HG03066 (cell line): ENCODE measurements around the gene RNF213.
"Not testable (repeated sequence)": the region's sequence is repeated elsewhere in the genome, so short reads cannot be mapped to it uniquely, and the experiment has no call there.

Experiments used
- ATAC-seq: cut with Tn5 transposase; IDR thresholded peaks from one replicate; pipeline ENCODE4 v1.9.1; 2021; ENCODE audit warnings: low read depth; ENCODE audit not compliant: unreplicated experiment

Gene RNF213

DNA sequence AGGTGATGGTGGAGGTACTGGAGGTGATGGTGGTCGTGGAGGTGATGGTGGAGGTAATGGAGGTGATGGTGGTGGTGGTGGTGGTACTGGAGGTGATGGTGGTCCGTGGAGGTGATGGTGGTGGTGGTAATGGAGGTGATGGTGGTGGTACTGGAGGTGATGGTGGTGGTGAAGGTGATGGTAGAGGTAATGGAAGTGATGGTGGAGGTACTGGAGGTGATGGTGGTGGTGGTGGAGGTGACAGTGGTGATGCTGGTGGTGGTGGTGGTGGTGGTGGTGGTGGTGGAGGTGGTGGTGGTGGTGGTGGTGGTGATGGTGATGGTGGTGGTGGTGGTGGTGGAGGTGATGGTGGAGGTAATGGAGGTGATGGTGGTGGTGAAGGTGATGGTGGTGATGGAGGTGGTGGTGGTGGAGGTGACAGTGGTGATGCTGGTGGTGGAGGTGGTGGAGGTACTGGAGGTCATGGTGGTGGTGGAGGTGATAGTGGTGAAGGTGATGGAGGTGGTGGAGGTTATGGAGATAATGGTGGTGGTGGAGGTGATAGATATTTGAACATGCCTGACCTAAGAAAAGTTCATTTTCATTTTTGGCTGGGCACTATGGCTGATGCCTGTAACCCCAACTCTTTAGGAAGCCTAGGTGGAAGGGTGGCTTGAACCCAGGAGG, 55.0 kb downstream of the RNF213 start:
- no peak for ATAC-seq

GRCh38 chr17:80316431-80316830, 55.8 kb downstream of the RNF213 start:
- ATAC-seq: no peak

GRCh38 chr17:80316927-80317705, 56.5 kb downstream of the RNF213 start:
- ATAC-seq: no peak

GRCh38 chr17:80317706-80317980, 57.0 kb downstream of the RNF213 start:
- no peak for ATAC-seq

DNA sequence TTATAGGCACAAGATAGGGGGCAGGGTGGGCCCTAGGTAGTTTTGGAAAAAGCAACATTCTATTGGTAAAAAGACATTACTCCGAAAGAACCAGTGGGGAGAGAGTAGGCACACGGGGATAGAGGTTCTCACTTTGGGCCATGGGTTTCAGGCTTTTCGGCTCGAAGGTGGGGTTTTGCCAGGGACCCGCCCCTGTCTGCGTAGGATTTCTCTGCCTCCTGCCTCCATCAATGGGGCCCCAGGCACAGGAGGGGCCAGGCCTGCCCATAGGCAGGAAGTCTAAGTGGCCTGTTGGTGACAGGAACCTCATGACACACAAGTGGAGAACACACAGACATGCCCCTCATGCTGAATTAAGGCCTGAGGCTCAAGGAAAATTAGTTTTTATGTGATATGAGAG, 57.5 kb downstream of the RNF213 start:
- ATAC-seq: no peak

- ATAC-seq: no peak
These were observed 58.8 kb downstream of the RNF213 start for GRCh38 chr17:80319262-80319998.

DNA sequence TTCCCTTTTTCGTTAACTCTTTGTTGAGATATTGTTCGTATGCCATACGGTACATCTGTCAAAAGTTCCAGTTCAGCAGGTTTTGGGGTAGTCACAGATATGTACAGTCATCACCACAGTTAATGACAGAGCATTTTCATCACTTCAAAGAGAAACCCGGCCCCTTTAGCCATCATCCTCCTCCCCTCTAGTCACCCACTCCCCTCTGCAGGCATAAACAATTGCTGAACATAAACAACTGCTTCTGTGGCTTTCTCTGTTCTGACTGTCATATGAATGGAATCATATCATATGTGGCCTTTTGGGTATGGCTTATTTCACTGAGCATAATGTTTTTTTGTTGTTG, 59.3 kb downstream of the RNF213 start:
- ATAC-seq: no peak

DNA sequence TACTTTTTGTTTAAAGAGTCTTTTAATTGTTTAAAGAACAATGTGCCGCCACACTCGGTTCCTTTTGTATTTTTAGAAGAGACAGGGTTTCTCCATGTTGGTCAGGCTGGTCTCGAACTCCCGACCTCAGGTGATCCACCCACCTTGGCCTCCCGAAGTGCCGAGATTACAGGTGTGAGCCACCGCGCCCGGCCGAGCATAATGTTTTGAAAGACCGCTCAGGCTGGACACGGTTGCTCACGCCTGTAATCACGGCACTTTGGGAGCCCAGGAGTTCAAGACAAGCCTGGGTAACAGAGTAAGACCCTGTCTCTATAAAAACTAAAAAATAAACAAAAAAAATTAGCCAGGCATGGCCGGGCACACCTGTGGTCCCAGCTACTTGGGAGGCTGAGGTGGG, 59.8 kb downstream of the RNF213 start:
- ATAC-seq: no peak

DNA sequence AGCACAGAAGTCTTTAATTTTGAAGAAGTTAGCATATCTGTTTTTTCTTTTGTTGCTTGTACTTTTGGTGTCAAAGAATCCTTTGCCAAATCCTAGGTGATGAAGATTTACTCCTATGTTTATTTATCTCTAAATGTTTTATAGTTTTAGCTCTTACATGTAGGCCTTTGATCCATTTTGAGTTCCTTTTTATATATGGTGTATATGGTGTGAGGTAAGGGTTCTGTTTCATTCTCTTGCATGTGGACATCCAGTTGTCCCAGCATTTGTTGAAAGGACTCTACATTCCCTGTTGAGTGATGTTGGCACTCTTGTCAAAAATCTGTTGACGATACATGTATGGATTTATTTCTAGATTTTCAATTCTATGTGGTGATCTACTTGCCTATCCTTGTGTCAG, 62.2 kb downstream of the RNF213 start:
- ATAC-seq: no peak

GRCh38 chr17:80323982-80324381, 63.3 kb downstream of the RNF213 start:
- ATAC-seq: no peak

DNA sequence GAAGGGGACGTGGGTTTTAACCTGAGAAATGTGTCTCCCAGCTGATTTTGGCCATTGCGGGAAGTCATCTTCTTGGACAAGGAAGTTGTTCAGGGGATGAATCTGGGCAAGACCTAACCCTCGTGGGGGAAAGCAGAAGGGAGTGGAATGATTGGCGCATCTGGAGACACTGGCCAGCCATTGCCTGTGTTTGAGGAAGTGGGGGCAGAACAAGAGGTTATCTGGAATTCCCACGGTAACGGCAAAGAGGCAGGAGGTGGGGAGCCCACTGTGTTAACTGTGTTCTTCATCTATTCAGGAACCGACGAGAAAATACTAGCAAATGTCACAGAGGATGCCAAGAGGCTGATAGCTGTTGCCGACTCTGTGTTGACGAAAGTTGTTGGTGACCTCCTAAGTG, 66.9 kb downstream of the RNF213 start:
- ATAC-seq: no peak

- ATAC-seq: no peak
These were observed 68.2 kb downstream of the RNF213 start for GRCh38 chr17:80328634-80329380.

- not testable (repeated sequence) for ATAC-seq
These were observed 68.8 kb downstream of the RNF213 start for GRCh38 chr17:80329421-80329820.

DNA sequence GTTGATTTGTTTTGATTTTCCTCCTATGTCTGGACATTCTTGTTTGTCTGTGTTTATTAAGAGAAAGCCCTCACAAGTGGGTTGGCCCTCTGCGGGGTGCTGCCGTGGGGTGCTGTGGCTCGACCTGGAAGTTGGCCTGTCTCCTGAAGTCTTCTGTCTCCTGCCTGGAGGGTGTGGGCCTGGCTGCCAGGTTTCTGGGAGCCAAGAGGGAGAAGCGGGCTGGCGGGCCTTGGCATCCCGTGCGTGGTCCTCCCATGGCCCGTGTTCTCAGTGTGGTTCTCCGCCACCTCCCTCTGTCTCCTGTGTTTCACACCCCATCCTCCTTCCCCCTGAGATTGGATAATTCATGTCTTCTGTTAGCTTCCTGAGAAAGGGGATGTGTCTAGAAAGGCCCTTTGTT, 69.6 kb downstream of the RNF213 start:
- no peak for ATAC-seq

DNA sequence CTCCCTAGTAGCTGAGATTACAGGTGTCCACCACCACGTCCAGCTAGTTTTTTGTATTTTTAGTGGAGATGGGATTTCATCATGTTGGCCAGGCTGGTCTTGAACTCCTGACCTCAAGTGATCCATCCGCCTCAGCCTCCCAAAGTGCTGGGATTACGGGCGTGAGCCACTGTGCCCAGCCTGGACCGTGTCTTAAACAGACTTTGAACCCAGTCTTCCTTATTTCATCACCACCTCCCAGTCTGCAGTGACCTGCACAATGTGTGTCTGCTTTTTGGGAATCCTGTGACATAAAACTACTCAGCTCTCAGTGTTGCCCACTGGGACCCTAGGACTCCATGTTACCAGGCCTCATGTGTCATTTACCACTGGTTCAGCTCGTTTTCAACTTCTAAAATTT, 70.3 kb downstream of the RNF213 start:
- ATAC-seq: not testable (repeated sequence)

DNA sequence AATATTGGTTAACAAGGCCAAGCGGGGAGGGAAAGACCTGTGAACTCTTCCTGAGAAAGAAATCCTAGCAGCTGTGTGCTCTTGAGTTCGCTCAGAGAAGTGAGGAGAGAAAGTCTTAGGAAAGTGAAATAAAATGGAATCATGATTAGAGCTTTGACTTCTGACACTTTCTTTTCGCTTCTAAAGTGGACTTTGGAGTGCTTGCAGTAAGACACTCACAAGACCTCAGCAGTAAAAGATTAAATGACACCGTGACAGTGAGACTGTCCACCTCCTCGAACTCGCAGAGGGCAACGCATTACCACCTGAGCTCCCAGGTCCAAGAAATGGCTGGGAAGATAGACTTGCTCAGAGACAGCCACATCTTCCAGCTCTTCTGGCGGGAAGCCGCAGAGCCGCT, 71.2 kb downstream of the RNF213 start:
- no peak for ATAC-seq

GRCh38 chr17:80337195-80337895, 76.7 kb downstream of the RNF213 start:
- no peak for ATAC-seq

GRCh38 chr17:80339118-80339517, 78.5 kb downstream of the RNF213 start:
- no peak for ATAC-seq

- no peak for ATAC-seq
These were observed 79.2 kb downstream of the RNF213 start for GRCh38 chr17:80339731-80340456.

GRCh38 chr17:80345321-80345720, 84.7 kb downstream of the RNF213 start:
- no peak for ATAC-seq
